IPS-NIHi7 (cell line): ENCODE measurements around the gene ABT1.

ENCODE experiments used
- DNase-seq: peaks from one replicate; pipeline ENCODE4 v3.0.0; 2012; ENCODE audit warnings: mixed read lengths; ENCODE audit errors: extremely low spot score

The ABT1 gene

DNA sequence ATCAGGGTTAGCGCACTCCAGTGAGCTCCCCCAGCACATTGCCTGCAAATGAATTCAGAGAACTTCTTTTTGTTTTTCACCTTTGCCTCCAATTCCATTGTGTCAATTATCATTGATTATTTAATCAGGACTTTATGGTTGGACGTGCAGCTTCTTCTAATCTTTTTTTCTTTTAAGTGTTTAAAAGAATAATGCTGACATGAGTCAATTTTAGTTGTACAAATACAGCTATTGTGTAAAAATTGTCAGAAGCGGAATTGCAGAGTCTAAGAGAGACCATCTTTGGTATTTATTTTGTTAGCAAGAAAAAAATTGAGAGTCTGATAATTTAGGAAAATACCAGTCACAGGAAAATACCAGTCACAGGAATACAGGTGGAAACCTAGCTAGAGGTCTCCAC is 5.5 kb downstream of the ABT1 start:
- DNase-seq: no peak

DNA sequence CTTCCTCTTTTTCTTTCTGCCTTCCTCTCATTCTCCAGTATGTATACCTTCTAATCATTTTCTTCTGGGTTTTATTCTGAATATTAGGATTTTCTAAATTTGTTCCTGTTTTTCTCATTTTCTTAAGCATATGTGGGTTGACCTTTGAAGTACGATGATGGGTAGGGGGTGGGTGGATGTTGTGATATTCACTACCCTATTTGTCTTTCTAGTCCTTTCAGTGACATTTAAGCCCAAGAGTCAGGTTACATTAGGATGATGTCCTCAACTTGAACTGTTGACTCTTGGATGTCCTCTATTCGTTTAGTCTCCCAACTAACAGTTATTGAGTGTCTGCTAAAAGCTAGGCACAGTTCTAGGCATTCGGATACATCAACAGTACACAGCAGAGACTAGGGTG is 7.3 kb downstream of the ABT1 start:
- DNase-seq: no peak

DNA sequence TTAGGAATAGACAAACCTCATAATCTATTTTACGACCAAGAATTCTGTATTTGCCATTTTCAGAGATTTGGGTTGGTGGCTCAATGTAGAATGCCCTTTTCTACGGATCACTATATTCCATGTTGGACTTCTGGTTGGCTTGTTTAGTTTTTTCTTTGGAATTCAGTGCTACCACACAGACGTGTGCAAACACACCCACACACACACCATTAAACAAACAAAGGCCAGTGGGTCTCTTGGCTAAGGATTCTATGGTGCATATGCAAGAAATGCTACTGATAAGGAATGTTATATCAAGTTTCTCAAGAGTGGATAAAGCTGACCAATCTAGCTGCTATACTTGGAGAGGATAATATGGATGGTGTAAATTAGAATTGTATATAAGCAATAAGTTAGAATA is 8.0 kb downstream of the ABT1 start:
- no peak for DNase-seq

DNA sequence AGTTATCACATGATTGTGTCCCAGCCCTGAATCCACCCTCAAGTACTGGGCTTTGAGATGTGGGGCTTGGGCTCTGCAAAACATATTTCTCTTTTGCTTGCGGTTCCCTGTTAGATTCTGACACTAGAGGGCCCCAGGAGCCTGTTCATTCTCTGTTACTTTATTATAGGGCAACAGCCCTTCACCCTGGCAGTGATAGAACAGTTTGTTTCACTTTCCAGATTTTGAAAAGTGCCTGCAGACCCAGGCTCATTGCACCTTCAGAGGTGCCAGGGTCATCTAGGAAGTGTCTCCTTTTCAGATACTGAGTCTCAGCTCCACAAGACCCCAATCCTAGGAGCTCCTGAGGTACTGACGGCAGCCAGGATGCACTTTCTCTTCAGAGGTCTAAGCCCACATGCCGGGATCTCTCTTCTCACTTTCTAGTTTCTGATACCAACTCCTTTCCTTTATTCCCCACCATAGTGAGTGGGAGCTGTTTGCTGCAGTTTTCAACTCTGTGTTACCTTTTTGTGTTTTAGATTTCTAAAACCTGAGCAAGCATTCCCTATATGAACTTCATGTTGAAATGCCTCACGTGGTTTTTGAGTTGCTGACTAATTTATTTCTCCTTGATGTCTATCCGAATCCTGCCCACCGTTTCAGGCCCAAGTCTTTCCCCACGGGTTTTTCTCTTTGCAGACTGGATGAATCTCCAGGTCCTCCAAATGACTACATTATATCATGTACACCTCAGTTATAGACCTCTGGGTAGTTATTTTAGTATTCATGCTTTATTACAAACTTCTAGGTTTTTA is 10.9 kb downstream of the ABT1 start:
- DNase-seq: peak; percentile 61

DNA sequence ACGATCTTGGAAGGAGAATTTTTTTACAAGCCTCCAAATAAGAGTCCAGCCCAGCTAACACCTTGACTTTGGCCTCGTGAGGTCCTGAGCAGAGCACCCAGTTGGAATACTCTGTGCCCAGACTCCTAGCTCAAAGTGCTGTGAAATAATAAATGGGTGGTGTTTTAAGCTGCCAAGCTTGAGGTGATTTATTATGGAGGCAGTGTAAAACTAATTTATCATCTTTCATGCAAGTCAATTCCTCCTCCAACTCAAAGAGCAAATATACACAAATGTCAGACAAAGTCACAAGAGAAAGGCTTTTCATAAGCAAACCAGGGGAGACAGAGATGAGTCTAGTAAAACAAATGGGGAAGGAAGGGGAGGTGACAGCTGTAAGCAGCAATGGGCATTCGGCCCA is 12.7 kb downstream of the ABT1 start:
- no peak for DNase-seq

DNA sequence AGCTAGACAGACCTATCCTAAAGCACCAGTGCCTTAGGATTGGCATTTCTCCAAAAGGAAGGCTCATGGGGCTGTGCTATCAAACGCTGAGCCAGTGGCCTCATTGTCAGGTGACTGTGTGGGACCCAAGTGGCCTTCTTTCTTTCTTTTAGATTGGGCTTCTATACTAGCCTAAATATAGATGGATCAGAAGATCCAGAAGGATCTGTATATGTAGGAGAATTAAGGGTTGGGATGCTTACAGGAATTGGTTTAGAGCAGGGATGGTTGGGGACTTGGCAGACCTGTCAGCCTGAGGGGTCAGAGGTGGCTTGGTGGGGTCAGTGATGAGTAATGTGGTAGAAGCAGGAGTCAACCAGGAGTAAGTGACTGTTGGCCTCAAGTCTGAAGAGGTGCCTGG is 14.8 kb downstream of the ABT1 start:
- DNase-seq: no peak

DNA sequence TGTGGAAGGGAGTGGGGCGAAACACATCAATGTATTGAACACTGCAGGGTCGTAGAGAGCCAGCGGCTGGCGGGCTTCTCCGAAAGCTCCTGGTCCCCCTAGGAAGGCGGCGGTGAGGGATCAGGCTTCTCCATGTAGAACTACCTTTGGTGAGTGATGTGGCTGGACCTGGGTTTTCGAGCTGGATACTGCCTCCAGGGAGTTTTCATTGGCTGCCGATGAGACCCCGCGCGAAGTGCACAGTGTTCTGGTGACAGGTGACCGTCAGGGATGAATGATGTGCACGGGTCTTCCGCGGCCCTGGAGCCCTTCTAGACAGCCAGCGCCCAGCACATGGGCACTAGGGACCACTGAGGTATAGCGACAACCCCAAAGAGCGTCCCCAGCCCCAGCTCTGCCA is 16.4 kb downstream of the ABT1 start:
- DNase-seq: no peak

DNA sequence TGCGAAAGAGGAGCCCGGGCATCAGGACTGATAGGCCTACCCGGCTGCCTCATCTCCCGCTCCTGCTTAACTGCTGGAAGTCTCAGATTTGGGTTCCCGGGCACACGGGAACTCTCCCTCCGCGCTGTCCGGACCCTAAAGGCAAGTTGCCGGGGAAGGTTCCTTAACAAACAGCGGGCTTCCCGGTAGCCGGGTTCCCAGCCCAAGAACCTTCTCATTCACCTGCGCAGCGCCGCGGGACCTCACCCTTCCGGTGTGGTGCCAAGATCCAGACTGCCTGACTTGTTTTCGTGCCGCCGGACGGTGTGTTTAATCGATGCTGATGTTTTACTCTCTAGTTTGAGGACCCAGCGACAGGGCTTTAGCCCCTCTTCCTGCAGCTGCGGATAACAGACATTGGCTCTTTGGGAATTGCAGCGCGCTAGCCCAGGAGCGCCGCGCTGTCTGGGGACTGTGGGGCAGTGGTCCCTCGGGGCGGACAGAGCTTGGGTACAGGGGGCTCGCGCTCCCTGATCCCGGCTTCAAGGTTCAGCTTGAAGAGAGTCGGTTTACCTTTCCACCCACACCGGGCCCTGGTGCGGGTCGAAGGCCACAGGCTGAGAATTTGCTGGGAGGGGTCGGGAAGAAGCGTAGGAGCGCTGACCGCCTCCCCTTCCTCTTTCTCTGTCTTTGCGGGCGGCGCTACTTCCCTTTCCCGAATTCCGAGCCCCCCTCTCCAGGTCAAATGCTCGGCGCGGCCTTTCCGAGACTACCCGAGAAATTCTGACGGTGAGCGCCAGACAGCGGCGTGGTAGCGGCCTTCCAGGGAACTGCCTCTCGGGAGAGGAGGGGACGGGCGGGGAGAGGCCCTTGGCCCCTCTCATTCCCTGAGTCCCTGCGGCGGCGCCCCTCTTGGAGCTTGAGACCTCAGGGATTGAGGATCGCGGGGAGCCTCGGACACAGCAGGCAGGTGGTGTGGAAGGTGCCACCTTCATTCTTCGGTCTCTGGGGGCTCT is 17.2 kb downstream of the ABT1 start:
- peak; percentile 66 for DNase-seq

DNA sequence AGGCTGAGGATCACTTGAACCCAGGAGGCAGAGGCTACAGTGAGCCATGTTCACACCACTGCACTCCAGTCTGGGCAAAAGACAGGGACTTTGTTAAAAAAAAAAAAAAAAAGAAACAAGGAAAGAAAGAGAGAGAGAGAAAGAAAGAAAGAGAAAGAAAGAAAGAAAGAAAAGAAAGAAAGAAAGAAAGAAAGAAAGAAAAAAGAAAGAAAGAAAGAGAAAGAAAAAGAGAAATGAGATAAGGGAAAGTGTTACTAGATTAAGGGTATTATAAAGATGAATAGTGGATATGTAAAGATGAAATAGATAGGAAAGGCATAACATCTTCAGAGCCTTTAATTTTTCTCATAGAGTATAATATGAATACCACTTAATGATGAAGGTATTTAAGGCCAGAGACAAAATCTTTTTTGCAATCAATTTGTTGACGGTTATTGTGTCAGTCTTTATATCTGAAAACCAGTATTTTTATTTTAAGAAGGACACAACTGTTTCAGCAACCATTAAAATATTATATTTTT is 26.6 kb downstream of the ABT1 start:
- no peak for DNase-seq

DNA sequence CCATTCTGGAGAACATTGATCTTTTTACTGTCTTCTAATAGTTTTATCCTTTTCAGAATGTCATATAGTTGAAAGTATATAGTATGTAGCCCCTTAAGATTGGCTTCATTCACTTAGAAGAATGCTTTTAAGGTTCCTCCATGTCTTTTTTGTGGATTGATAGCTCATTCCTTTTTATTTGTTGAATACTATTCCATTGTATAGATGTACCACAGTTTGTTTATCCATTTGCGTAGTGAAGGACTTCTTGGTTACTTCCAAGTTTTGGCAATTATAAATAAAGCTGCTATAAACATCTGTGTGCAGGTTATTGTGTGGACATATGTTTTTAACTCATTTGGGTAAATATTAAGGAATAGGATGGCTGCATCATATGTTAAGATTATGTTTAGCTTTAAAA is 27.8 kb downstream of the ABT1 start:
- no peak for DNase-seq

DNA sequence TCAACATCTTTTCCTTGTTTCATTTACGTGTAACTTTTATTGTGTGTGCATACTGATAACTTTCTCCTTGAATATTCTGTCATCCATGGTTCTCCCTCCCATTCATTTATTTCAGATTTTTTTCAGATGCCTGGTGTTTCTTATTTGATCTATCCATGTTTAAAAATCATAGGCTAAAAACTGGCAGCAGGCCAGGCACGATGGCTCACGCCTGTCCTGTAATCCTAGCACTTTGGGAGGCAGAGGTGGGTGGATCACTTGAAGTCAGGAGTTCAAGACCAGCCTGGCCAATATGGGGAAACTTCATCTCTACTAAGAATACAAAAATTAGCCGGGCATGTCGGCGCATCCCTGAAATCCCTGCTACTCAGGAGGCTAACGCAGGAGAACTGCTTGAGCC is 31.1 kb downstream of the ABT1 start:
- DNase-seq: no peak

DNA sequence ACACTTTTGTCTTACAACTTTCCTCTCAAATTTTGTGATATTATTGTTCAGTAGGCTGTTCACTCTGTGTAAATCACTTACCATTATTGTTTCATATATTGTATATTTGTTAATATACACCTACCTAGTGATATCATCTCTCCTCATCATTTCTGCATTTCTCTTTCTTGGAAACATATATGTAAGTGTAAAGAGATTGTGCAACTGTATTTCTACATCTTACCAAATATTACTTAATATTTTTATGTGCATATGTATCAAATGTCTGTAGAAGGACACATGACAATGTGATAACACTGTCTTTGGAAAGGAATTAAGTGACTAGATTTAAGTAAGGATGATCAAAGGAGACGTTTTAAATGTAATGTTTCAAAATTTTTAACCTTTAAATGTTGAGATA is 32.6 kb downstream of the ABT1 start:
- DNase-seq: no peak

DNA sequence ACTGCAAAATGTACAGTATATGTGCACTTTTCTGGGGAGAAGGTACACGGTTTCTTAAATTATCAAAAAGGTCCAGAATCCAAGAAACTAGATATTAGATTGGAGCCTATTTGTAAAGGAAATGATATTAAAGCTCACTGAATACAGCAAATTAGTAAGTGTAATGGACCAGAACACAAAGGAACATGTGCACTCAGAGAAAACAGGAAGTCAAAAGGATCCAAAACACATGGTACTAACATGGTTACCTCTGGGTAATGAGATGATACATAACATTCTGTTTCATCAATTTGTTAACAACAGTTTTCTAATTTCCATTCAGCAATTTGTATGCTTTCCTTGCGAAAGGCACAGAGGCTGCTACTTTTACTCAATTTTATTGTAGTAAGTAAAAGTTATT is 44.1 kb downstream of the ABT1 start:
- DNase-seq: no peak

DNA sequence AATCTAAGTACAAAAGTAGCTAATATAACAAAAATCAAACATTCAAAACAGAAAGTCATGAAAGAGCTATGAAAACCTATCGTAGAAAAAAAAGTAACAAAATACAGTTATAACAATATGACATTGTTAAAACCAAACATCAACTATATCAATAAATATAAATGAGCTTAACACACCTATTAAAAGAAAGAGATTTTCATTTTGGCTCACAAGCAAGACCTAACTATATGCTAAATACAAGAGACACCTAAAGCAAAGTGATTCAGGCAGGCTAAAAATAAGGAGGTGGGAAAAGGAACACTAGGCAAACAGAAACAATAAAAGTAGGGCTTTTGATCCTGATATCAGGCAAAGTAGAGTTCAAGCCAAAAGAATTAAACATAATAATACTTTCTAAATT is 49.3 kb downstream of the ABT1 start:
- DNase-seq: no peak
